Ramos (cell line): ENCODE results near the gene SEMA3F.
"Not testable (repeated sequence)": the region's sequence is repeated elsewhere in the genome, so short reads cannot be mapped to it uniquely, and the experiment has no call there.

ENCODE experiments used
- in situ Hi-C: fragments of 300-500 bp; cut with MboI; formaldehyde crosslinking; loops from one replicate; pipeline ENCODE4 v1.14.3; 2022; ENCODE audit warnings: low sequenced_read_pairs; ENCODE audit not compliant: unreplicated experiment

Gene SEMA3F

GRCh38 chr3:50205413-50206276, 50.5 kb downstream of the SEMA3F start:
- in situ Hi-C loops, result no loop called here

- in situ Hi-C loops, result no loop called here
Measured at GRCh38 chr3:50207359-50208042, 52.4 kb downstream of the SEMA3F start.

- in situ Hi-C loops, result no loop called here
Measured at GRCh38 chr3:50208677-50209344, 53.7 kb downstream of the SEMA3F start.

- in situ Hi-C loops, result no loop called here
Measured at GRCh38 chr3:50210176-50210509, 55.0 kb downstream of the SEMA3F start.

GRCh38 chr3:50210510-50211367, 55.6 kb downstream of the SEMA3F start:
- in situ Hi-C loops, result no loop called here

GRCh38 chr3:50211368-50211717, 56.2 kb downstream of the SEMA3F start:
- in situ Hi-C loops, result not testable (repeated sequence)

- in situ Hi-C loops, result no loop called here
Measured at GRCh38 chr3:50211930-50212329, 56.8 kb downstream of the SEMA3F start.

- in situ Hi-C loops, result no loop called here
Measured at GRCh38 chr3:50212502-50212901, 57.4 kb downstream of the SEMA3F start.

- in situ Hi-C loops, result no loop called here
Measured at GRCh38 chr3:50212971-50213370, 57.8 kb downstream of the SEMA3F start.

- in situ Hi-C loops, result no loop called here
Measured at GRCh38 chr3:50213373-50213772, 58.2 kb downstream of the SEMA3F start.

GRCh38 chr3:50214824-50215223, 59.7 kb downstream of the SEMA3F start:
- in situ Hi-C loops, result no loop called here

GRCh38 chr3:50215529-50215928, 60.4 kb downstream of the SEMA3F start:
- in situ Hi-C loops, result no loop called here

GRCh38 chr3:50217681-50218080, 62.6 kb downstream of the SEMA3F start:
- in situ Hi-C loops, result no loop called here

- in situ Hi-C loops, result no loop called here
Measured at GRCh38 chr3:50218448-50218847, 63.3 kb downstream of the SEMA3F start.

GRCh38 chr3:50219285-50219684, 64.2 kb downstream of the SEMA3F start:
- in situ Hi-C loops, result no loop called here

- in situ Hi-C loops, result no loop called here
Measured at GRCh38 chr3:50220109-50220508, 65.0 kb downstream of the SEMA3F start.

- in situ Hi-C loops, result no loop called here
Measured at GRCh38 chr3:50221051-50221410, 65.9 kb downstream of the SEMA3F start.

- in situ Hi-C loops, result no loop called here
Measured at GRCh38 chr3:50221411-50222168, 66.5 kb downstream of the SEMA3F start.

- in situ Hi-C loops, result no loop called here
Measured at GRCh38 chr3:50222169-50222528, 67.0 kb downstream of the SEMA3F start.

- in situ Hi-C loops, result no loop called here
Measured at GRCh38 chr3:50224639-50225038, 69.5 kb downstream of the SEMA3F start.
